ENCODE measurements around the gene AK4.

- TF ChIP-seq CTCF (IDR thresholded peaks at IDR 0.05) (no peak), TCF7 (CRISPR knock-in tag; IDR thresholded peaks at IDR 0.05; ENCODE audit: low read depth) (no peak), ESRRA (CRISPR knock-in tag; IDR thresholded peaks at IDR 0.05; ENCODE audit: borderline replicate concordance) (no peak), ELF4 (CRISPR knock-in tag; IDR thresholded peaks at IDR 0.05; ENCODE audit: low read depth) (no peak)
Observed at GRCh38 chr1:65254320-65255034, 106.5 kb downstream of the AK4 start.
